Coronary artery (tissue), 2 donors: Measurements from ENCODE around the gene CAMK2D.

Experiments used
- DNase-seq: peaks from one replicate; pipeline ENCODE4 v3.0.0-alpha.2; 2017; ENCODE audit warnings: low spot score
- H3K27ac ChIP-seq, 2 donors: fragments of 200-600 bp; sonication (generic); one replicate each; pipeline ENCODE4 v1.5.1; 2016 to 2019
- H3K4me3 ChIP-seq: fragments of 200-600 bp; sonication (generic); 2 replicates; pipeline ENCODE4 v1.5.1; 2016; ENCODE audit warnings: mild to moderate bottlenecking, moderate library complexity
- CTCF ChIP-seq: fragments of 200-600 bp; sonication (generic); IDR thresholded peaks from one replicate; pipeline ENCODE4 v1.5.1; 2019; ENCODE audit warnings: antibody characterized with exemption

The CAMK2D gene

GRCh38 chr4:113461281-113461680 is 300.3 kb downstream of the CAMK2D start:
- Histone ChIP-seq H3K4me3 (no peak overlapping the region), H3K27ac (no peak overlapping the region)
- DNase-seq, result no peak
- no peak for TF ChIP-seq CTCF

GRCh38 chr4:113457886-113458285 is 303.7 kb downstream of the CAMK2D start:
- TF ChIP-seq CTCF, result no peak
- Histone ChIP-seq H3K4me3 (no peak overlapping the region), H3K27ac (no peak overlapping the region)
- no peak for DNase-seq

- no peak for TF ChIP-seq CTCF
- H3K27ac ChIP-seq, result no peak overlapping the region
- H3K4me3 ChIP-seq, result no peak overlapping the region
- DNase-seq, result no peak
These were observed 304.4 kb downstream of the CAMK2D start for GRCh38 chr4:113457121-113457520.

- no peak for DNase-seq
- Histone ChIP-seq H3K4me3 (no peak overlapping the region), H3K27ac (no peak overlapping the region)
- no peak for TF ChIP-seq CTCF
These were observed 306.5 kb downstream of the CAMK2D start for GRCh38 chr4:113455061-113455460.

GRCh38 chr4:113452868-113453620 is 308.5 kb downstream of the CAMK2D start:
- Histone ChIP-seq H3K4me3 (no peak overlapping the region), H3K27ac (peak overlapping the region; percentile 20 to 42)
- DNase-seq, result no peak

GRCh38 chr4:113452152-113452551 is 309.4 kb downstream of the CAMK2D start:
- no peak for DNase-seq
- no peak for TF ChIP-seq CTCF
- no peak overlapping the region for H3K4me3 ChIP-seq
- H3K27ac ChIP-seq, result peak overlapping the region in 1 of 2 donors; percentile 1

More at GRCh38 chr4:113452868-113453620, 308.5 kb downstream of the CAMK2D start:
- no peak for TF ChIP-seq CTCF
